Lower lobe of right lung (tissue), 2 donors: ENCODE data around the gene FGF14. TPM values are rescaled to one million over a fixed set of nuclear protein-coding genes. Genes with fewer than 3 reads are reported as not detected.
A peak's percentile ranks its signal among the peaks of the same experiment; 100 is the strongest.

Experiments used
- ATAC-seq, 2 donors: fragments of 200-7000 bp; cut with Tn5 transposase; one replicate each; pipeline ENCODE4 v1.9.1; 2020 to 2022; ENCODE audit warnings: mild to moderate bottlenecking in 2 of 2, moderate library complexity in 2 of 2
- DNase-seq: peaks from one replicate; pipeline ENCODE4 v3.0.0-alpha.2; 2020
- H3K27ac ChIP-seq: fragments of 200-600 bp; one replicate; pipeline ENCODE4 v1.8.0; 2022
- H3K27me3 ChIP-seq: fragments of 200-600 bp; one replicate; pipeline ENCODE4 v1.8.0; 2022; ENCODE audit warnings: low read depth
- H3K36me3 ChIP-seq: fragments of 200-600 bp; one replicate; pipeline ENCODE4 v1.8.0; 2022; ENCODE audit warnings: mild to moderate bottlenecking
- H3K4me1 ChIP-seq: fragments of 200-600 bp; one replicate; pipeline ENCODE4 v1.8.0; 2022
- H3K4me3 ChIP-seq: fragments of 200-600 bp; one replicate; pipeline ENCODE4 v1.8.0; 2022; ENCODE audit warnings: mild to moderate bottlenecking
- H3K9me3 ChIP-seq: fragments of 200-600 bp; one replicate; pipeline ENCODE4 v1.8.0; 2022
- intact Hi-C: fragments of 100-400 bp; cut with DNase I; formaldehyde crosslinking; loops from one replicate; pipeline ENCODE4 v1.11.0; 2022
- total RNA-seq: library from RNA; stranded (reverse); fragmentation: NEBNext Ultra II Directional; extraction: Animal tissue kit (Norgen Biotek cat#: 25700); gene quantifications from one replicate; pipeline ENCODE4 v1.2.1, GENCODE V29; 2021
- TF ChIP-seq, protein P1 (sequence below): fragments of 200-600 bp; IDR thresholded peaks from one replicate; pipeline ENCODE4 v1.8.0; 2022; ENCODE audit warnings: antibody characterized with exemption, mild to moderate bottlenecking
- donor health status: DM: no; HTN: yes; CAD: no; lungs with severe emphysema.

The FGF14 gene
- total RNA-seq, 1 donor from 2014 or later = 5.0 TPM

DNA sequence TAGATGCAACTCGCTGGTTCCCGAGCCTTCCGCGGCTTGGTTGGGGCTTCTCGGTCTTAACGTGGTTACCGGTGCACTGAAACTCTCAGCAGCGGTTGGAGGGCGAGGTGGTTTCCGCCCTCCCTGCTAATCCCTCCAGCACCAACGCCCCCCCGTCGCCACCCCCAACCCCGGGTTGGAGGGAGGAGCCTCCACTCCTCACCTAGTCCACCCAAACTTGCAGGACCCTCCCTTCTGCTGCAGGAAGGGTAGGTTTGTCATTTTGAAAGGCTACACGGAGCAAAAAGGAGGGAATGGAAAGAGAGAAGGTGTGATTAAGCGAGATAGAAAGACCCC lies 484.4 kb downstream of the FGF14 start:
- no peak for ATAC-seq
- Histone ChIP-seq H3K36me3 (no peaks in the 10 kb centered on the region), H3K4me3 (no peak overlapping the region), H3K27ac (no peak overlapping the region), H3K27me3 (peaks cover 52% of the 10 kb centered on the region), H3K9me3 (no peaks in the 10 kb centered on the region), H3K4me1 (peaks cover 4% of the 10 kb centered on the region)
- DNase-seq = no peak
- intact Hi-C loops = no loop called here
- TF ChIP-seq, protein P1, sequence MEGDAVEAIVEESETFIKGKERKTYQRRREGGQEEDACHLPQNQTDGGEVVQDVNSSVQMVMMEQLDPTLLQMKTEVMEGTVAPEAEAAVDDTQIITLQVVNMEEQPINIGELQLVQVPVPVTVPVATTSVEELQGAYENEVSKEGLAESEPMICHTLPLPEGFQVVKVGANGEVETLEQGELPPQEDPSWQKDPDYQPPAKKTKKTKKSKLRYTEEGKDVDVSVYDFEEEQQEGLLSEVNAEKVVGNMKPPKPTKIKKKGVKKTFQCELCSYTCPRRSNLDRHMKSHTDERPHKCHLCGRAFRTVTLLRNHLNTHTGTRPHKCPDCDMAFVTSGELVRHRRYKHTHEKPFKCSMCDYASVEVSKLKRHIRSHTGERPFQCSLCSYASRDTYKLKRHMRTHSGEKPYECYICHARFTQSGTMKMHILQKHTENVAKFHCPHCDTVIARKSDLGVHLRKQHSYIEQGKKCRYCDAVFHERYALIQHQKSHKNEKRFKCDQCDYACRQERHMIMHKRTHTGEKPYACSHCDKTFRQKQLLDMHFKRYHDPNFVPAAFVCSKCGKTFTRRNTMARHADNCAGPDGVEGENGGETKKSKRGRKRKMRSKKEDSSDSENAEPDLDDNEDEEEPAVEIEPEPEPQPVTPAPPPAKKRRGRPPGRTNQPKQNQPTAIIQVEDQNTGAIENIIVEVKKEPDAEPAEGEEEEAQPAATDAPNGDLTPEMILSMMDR = no peak

DNA sequence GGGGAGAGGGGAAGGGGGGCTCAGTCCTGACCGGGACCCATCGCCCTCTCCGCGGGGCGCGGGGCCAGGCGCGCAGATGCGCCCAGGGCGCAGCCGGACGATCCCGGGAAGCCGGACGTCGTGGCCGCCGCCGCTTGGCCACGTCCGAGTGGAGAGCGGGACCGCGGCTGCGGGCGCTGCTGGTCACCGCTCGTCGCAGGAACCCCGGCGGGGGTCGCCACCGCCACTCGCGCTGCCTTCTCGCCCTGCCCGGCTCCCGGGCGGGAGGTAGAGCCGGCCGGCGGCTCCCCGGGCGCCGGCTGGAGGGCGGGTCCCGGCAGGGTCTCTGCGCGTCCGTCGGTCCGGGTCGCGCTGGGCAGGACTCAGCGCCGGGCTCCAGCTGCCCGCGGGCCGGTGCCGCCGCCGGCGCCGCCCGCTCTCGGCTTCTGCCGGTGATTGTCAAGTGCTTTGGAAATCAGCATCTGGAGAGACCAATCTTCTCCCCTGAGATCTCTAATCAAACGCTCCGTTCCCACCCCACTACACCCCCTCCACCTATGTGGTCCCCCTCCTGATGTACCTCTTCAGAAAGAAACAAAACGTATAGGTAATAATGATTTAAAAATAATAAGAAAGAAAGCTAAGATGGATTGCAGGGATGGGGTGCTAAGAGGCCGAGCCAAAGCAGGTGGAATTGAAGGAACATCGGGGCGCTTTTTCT lies 484.9 kb downstream of the FGF14 start:
- Histone ChIP-seq H3K27ac (no peak overlapping the region), H3K36me3 (no peaks in the 10 kb centered on the region), H3K4me1 (peaks cover 4% of the 10 kb centered on the region), H3K4me3 (peak overlapping the region; percentile 31), H3K27me3 (peaks cover 52% of the 10 kb centered on the region), H3K9me3 (no peaks in the 10 kb centered on the region)
- ATAC-seq (peak; percentile 16 to 32), DNase-seq (no peak)
- intact Hi-C loops = no loop called here
- TF ChIP-seq, protein P1 = no peak

DNA sequence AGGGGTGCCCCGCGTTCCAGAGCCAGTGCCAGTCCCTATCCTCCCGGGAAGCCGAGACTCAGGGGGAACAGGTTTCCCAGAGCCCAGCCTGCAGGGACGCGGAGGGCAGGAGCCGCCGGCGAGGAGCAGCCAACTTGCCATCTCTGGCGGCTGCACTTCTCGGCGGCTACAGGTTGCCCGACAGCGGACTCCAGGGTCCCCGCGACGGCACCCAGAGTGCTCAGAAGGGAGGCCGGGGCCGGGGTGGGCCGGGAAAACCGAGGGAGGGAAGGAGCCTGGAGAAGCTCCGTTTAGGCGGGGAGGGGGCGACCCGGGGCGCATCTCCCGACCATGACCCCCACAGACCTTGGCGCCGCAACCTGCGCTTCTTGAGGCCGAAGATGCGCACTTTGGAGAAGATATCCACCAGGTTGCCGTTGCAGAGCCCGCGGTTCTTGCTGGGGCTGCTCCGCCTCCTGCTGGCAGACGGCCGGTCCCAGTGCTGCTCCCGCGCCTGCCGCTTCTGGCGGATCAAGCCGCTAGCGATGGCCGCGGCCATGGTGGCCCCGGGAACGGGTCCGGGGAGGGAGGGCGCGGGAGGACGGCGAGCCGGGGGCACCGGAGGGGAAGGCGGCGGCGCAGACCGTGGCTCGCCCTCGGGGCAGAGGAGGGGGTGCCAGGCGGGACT lies 485.6 kb downstream of the FGF14 start:
- DNase-seq (no peak), ATAC-seq (peak; percentile 11 to 42)
- Histone ChIP-seq H3K4me3 (peak overlapping the region; percentile 31), H3K27ac (no peak overlapping the region), H3K4me1 (peaks cover 4% of the 10 kb centered on the region), H3K9me3 (no peaks in the 10 kb centered on the region), H3K36me3 (no peaks in the 10 kb centered on the region), H3K27me3 (peaks cover 51% of the 10 kb centered on the region)
- intact Hi-C loops = no loop called here
- TF ChIP-seq, protein P1 = no peak

DNA sequence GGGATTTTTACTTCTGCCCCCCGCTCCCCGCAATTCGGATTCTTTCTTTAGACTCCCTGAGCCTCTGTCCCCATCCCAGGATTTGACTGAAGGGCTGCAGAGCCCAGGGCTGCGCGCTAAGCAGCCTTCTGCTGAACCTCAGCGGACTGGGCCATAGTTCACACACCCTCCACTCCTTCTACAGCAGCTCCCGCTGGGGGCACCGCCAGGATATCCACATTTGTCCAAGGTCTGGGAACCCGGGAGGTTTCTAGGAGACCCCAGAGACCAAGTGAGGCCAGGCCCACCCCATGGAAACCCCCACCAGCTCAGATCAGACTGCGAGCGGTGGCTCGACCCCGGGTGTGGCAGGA lies 486.1 kb downstream of the FGF14 start:
- TF ChIP-seq, protein P1 = no peak

DNA sequence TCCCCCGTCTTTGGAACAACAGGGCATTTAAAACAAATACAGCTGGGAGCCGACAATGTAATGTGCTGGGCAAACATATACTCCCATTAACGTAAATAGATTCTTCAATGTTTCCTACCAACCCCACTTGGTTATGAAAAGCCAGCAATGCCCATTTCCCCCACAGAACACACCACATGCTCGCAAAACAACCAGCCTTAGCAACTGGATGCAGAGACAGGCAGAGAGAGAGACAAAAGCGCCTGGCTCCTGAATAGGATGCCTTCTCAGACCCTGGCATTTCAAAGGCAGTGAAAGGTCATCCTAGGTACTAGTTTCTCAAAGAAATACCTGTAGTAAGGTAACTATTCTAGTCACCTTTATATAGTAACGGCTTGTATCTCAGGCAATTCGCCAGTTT lies 486.5 kb downstream of the FGF14 start:
- H3K27ac ChIP-seq = no peak overlapping the region
- H3K4me1 ChIP-seq = peaks cover 4% of the 10 kb centered on the region
- no peak for DNase-seq
- intact Hi-C loops = no loop called here
- TF ChIP-seq, protein P1 = no peak
- peaks cover 41% of the 10 kb centered on the region for H3K27me3 ChIP-seq
- H3K9me3 ChIP-seq = no peaks in the 10 kb centered on the region
- no peak for ATAC-seq
- H3K36me3 ChIP-seq = no peaks in the 10 kb centered on the region
- no peak overlapping the region for H3K4me3 ChIP-seq

More for the DNA sequence above, 486.1 kb downstream of the FGF14 start:
- intact Hi-C loops = no loop called here
- H3K9me3 ChIP-seq = no peaks in the 10 kb centered on the region
- no peak overlapping the region for H3K27ac ChIP-seq
- no peaks in the 10 kb centered on the region for H3K36me3 ChIP-seq
- peaks cover 4% of the 10 kb centered on the region for H3K4me1 ChIP-seq
- H3K4me3 ChIP-seq = no peak overlapping the region
- peaks cover 45% of the 10 kb centered on the region for H3K27me3 ChIP-seq
- DNase-seq = no peak
- peak; percentile 19 to 32 for ATAC-seq
